NB4 (cell line): Measurements from ENCODE around the gene NFX1.

Source experiments
- DNase-seq: peaks from one replicate; pipeline ENCODE4 v3.0.0; 2010; ENCODE audit warnings: low read depth
- H3K4me3 ChIP-seq: one replicate; pipeline ENCODE4 v1.5.1; 2011; ENCODE audit warnings: mild to moderate bottlenecking, low read depth, low read length, moderate library complexity
- CTCF ChIP-seq: IDR thresholded peaks from one replicate; pipeline ENCODE4 v1.5.1; 2012; ENCODE audit warnings: low read depth, low read length
- MAX ChIP-seq: IDR thresholded peaks from 2 replicates; pipeline ENCODE4 v1.6.1; 2011; ENCODE audit warnings: low read depth, low read length
- MYC ChIP-seq: IDR thresholded peaks from 2 replicates; pipeline ENCODE4 v1.6.1; 2011; ENCODE audit warnings: low read depth, low read length
- POLR2A ChIP-seq: IDR thresholded peaks from 2 replicates; pipeline ENCODE4 v1.6.1; 2011; ENCODE audit warnings: mild to moderate bottlenecking; ENCODE audit not compliant: insufficient read length; ENCODE audit errors: extremely low read depth

Gene NFX1

GRCh38 chr9:33264003-33264472 is 26.3 kb upstream of the NFX1 start:
- H3K4me3 ChIP-seq, result peak overlapping the region; percentile 92
- DNase-seq, result peak; percentile 73
- TF ChIP-seq MAX (peak; percentile 96), MYC (peak; percentile 93), POLR2A (no peak)

- TF ChIP-seq MYC, result peak; percentile 58
- peak; percentile 68 for TF ChIP-seq MAX
- peak; percentile 84 for TF ChIP-seq POLR2A
- peak; percentile 31 for TF ChIP-seq CTCF
- DNase-seq, result peak; percentile 100
- peak within 1 kb of the TSS; percentile 92 for H3K4me3 ChIP-seq
These were observed 25.7 kb upstream of the NFX1 start, which contains the start of the genes BAG1 and CHMP5 for GRCh38 chr9:33264473-33265177. Gene BAG1 (minus strand): TSS chr9:33264708. Gene CHMP5 (plus strand): TSS chr9:33265049. CDS start chr9:33265079, 30 bp downstream.

DNA sequence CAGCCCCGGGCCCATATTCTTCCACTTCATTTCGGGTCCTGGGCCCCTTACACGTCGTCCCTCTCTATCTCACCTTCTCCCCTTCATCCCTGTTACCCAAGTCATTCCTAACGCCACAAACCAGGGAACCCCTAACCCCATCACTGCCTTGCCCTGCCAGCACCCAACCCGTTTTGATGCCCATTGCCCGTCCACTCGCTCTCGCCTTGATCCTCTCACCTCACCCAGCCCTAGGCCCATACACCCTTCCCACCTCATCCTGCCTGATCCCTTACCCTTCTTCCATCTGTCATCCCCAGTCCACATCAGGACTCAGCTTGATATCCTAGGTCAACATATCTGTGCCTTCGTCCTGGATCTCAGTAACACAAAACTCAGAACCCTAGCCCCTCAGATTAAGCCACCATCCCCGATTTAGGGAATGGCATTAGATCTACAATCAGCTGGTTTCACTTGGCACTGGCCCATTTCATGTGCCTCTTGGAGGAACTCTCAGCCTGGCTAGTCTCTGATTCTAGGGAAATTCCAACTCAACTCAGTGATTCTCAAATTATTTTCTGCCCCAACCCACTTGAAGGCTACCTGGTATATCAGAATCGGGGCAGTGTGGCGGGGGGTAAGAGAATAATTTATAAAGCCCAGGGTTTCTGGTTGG is 25.0 kb upstream of the NFX1 start:
- peak overlapping the region; percentile 90 for H3K4me3 ChIP-seq
- no peak for DNase-seq
- no peak for TF ChIP-seq MYC
- TF ChIP-seq CTCF, result no peak
- no peak for TF ChIP-seq POLR2A

DNA sequence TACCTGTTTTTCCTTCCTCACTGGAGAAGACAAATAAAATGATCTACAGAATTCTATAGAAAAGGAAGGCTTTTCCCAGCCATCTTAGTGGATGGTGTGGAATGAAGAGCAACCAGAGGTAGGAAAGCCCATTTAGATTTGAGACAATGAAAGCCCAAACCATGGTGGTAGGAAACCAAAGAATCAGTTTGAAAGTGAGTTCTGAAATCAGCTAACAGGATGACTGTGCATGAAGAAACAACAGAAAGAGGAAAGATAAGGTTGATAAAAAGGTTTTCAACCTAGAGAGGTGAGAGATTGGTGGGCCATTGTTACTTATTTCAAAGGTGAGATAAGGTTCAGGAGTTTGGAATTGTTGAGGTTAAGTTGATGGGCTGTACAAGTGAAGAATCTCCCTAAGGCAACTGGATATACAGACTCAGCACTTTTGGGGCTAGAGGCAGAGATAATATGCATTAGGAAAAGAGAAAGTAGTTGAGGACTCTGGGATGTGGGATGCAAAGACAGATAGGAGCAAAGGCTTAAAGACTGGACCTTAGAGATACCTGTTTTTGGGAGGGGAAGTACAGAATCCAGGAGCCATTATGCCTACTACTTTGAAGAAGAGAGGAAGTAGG is 23.1 kb upstream of the NFX1 start:
- DNase-seq, result no peak
- TF ChIP-seq POLR2A (no peak), MAX (no peak), MYC (no peak), CTCF (no peak)
- no peak overlapping the region for H3K4me3 ChIP-seq

GRCh38 chr9:33270146-33270545 is 20.2 kb upstream of the NFX1 start:
- no peak for DNase-seq
- no peak for TF ChIP-seq MAX
- no peak for TF ChIP-seq POLR2A
- TF ChIP-seq CTCF, result no peak
- TF ChIP-seq MYC, result no peak
- no peak overlapping the region for H3K4me3 ChIP-seq

GRCh38 chr9:33272061-33272460 is 18.3 kb upstream of the NFX1 start:
- no peak for DNase-seq
- TF ChIP-seq CTCF (no peak), MAX (no peak), MYC (no peak), POLR2A (no peak)
- H3K4me3 ChIP-seq, result no peak overlapping the region
